ENCODE results near the gene ZDHHC5.
"Not testable (repeated sequence)": the region's sequence is repeated elsewhere in the genome, so short reads cannot be mapped to it uniquely, and the experiment has no call there.

The ZDHHC5 gene

GRCh38 chr11:57667117-57667735 is 688 bp upstream of the ZDHHC5 start:
- peak; percentile 88 for DNase-seq (ENCODE audit: low read depth)

- DNase-seq (ENCODE audit: low read depth) = no peak
Observed at GRCh38 chr11:57668434-57668782, 494 bp downstream of the ZDHHC5 start.

GRCh38 chr11:57674251-57674650 is 6.3 kb downstream of the ZDHHC5 start:
- DNase-seq (ENCODE audit: low read depth) = no peak

- no peak for DNase-seq (ENCODE audit: low read depth)
Observed at GRCh38 chr11:57675176-57675941, 7.4 kb downstream of the ZDHHC5 start.

- no peak for DNase-seq (ENCODE audit: low read depth)
Observed at GRCh38 chr11:57679396-57679795, 11.5 kb downstream of the ZDHHC5 start.

GRCh38 chr11:57680552-57680874 is 12.6 kb downstream of the ZDHHC5 start:
- no peak for DNase-seq (ENCODE audit: low read depth)

GRCh38 chr11:57681168-57681567 is 13.3 kb downstream of the ZDHHC5 start:
- no peak for DNase-seq (ENCODE audit: low read depth)

GRCh38 chr11:57690474-57690873 is 22.6 kb downstream of the ZDHHC5 start:
- not testable (repeated sequence) for DNase-seq (ENCODE audit: low read depth)

- no peak for DNase-seq (ENCODE audit: low read depth)
Observed at GRCh38 chr11:57698843-57699365, 31.0 kb downstream of the ZDHHC5 start.

GRCh38 chr11:57699813-57700212 is 31.9 kb downstream of the ZDHHC5 start:
- DNase-seq (ENCODE audit: low read depth) = no peak

GRCh38 chr11:57700425-57700824 is 32.5 kb downstream of the ZDHHC5 start:
- no peak for DNase-seq (ENCODE audit: low read depth)

- DNase-seq (ENCODE audit: low read depth) = no peak
Observed at GRCh38 chr11:57703341-57703740, 35.4 kb downstream of the ZDHHC5 start.

GRCh38 chr11:57704932-57705331 is 37.0 kb downstream of the ZDHHC5 start:
- no peak for DNase-seq (ENCODE audit: low read depth)

- not testable (repeated sequence) for DNase-seq (ENCODE audit: low read depth)
Observed at GRCh38 chr11:57705432-57705831, 37.5 kb downstream of the ZDHHC5 start.

GRCh38 chr11:57709802-57710367 is 42.0 kb downstream of the ZDHHC5 start:
- DNase-seq (ENCODE audit: low read depth) = no peak

GRCh38 chr11:57711414-57712255 is 43.7 kb downstream of the ZDHHC5 start, which contains the start of gene MED19:
Gene MED19, minus strand, starts transcription at chr11:57712215. Its CDS starts 36 bp downstream, at chr11:57712179.
- peak; percentile 67 for DNase-seq (ENCODE audit: low read depth)

- DNase-seq (ENCODE audit: low read depth) = peak; percentile 86
Observed at GRCh38 chr11:57712256-57713150, 44.6 kb downstream of the ZDHHC5 start, which contains the start of gene TMX2. Gene TMX2, plus strand, starts transcription at chr11:57712593. Its CDS starts 26 bp downstream, at chr11:57712619.

- DNase-seq (ENCODE audit: low read depth) = no peak
Observed at GRCh38 chr11:57713835-57714234, 45.9 kb downstream of the ZDHHC5 start.

GRCh38 chr11:57716726-57717125 is 48.8 kb downstream of the ZDHHC5 start:
- DNase-seq (ENCODE audit: low read depth) = not testable (repeated sequence)

- no peak for DNase-seq (ENCODE audit: low read depth)
Observed at GRCh38 chr11:57727185-57727584, 59.3 kb downstream of the ZDHHC5 start.

- DNase-seq (ENCODE audit: low read depth) = no peak
Observed at GRCh38 chr11:57728829-57729228, 60.9 kb downstream of the ZDHHC5 start.

All from activated T-cell treated with anti-CD3 and anti-CD28 coated beads for 24 hours (primary cell).